SK-N-SH (cell line): ENCODE data around the gene PCLO. TPM values are rescaled to one million over a fixed set of nuclear protein-coding genes. Genes with fewer than 3 reads are reported as not detected.

Experiments
- CTCF ChIA-PET: fragments of 300-600, 350-600 bp; formaldehyde crosslinking; extraction: SDS; loops from one replicate; lab custom pipeline; 2021; lab: Yijun Ruan, JAX
- POLR2A ChIA-PET: fragments of 350-600 bp; sonication (Branson Sonifier 250); formaldehyde crosslinking; extraction: SDS; loops from one replicate; lab custom pipeline; 2020; ENCODE audit warnings: antibody characterized with exemption, inconsistent platforms; lab: Yijun Ruan, JAX
- DNase-seq: peaks from one replicate; pipeline ENCODE4 v3.0.0; 2012
- H2AFZ ChIP-seq: fragments of 200-600 bp; sonication (generic); 2 replicates; pipeline ENCODE4 v1.8.1; 2016; ENCODE audit warnings: antibody characterized with exemption, mild to moderate bottlenecking, low read depth
- H3F3A ChIP-seq: fragments of 200-600 bp; sonication (generic); replicated peaks from 2 replicates; pipeline ENCODE3; 2016; ENCODE audit warnings: antibody characterized with exemption, mild to moderate bottlenecking; ENCODE audit not compliant: insufficient read depth
- H3K27ac ChIP-seq, 2 experiments: fragments of 200-500 bp in 1 of 2; fragments of 200-600 bp in 1 of 2; sonication (Bioruptor generic) in 1 of 2; sonication (generic), shearing (Covaris generic) in 1 of 2; 2 replicates each; pipeline versions ENCODE4 v1.5.1 to v1.6.1; 2014 to 2016; ENCODE audit warnings: low read depth in 2 of 2, inconsistent platforms in 1 of 2, low read length in 1 of 2, mild to moderate bottlenecking in 1 of 2, mixed read lengths in 1 of 2
- H3K27me3 ChIP-seq: fragments of 200-600 bp; sonication (generic), shearing (Covaris generic); 2 replicates; pipeline ENCODE4 v1.6.1; 2016; ENCODE audit warnings: mixed run types; ENCODE audit not compliant: insufficient read depth
- H3K36me3 ChIP-seq, 2 experiments: fragments of 200-500 bp in 1 of 2; fragments of 200-600 bp in 1 of 2; sonication (Bioruptor generic) in 1 of 2; sonication (generic) in 1 of 2; replicated peaks in 1 of 2; 2 replicates each; pipeline versions ENCODE3 to v1.5.1; 2014 to 2016; ENCODE audit warnings: low read length in 1 of 2, mild to moderate bottlenecking in 1 of 2; ENCODE audit not compliant: insufficient read depth in 2 of 2, control insufficient read depth in 1 of 2
- H3K4me1 ChIP-seq, 2 experiments: fragments of 200-500 bp in 1 of 2; fragments of 200-600 bp in 1 of 2; sonication (Bioruptor generic) in 1 of 2; sonication (generic), shearing (Covaris generic) in 1 of 2; 2 replicates each; pipeline versions ENCODE4 v1.5.1 to v1.6.1; 2014 to 2016; ENCODE audit warnings: low read depth in 1 of 2, low read length in 1 of 2, mixed run types in 1 of 2; ENCODE audit not compliant: insufficient read depth in 2 of 2, control insufficient read depth in 1 of 2
- H3K4me2 ChIP-seq: fragments of 200-600 bp; sonication (generic), shearing (Covaris generic); 2 replicates; pipeline ENCODE4 v1.6.1; 2017; ENCODE audit warnings: mixed run types
- H3K4me3 ChIP-seq, 2 experiments: fragments of 200-500 bp in 1 of 2; fragments of 200-600 bp in 1 of 2; sonication (Bioruptor generic) in 1 of 2; sonication (generic), shearing (Covaris generic) in 1 of 2; 2 replicates each; pipeline versions ENCODE4 v1.5.1 to v1.8.1; 2014 to 2016; ENCODE audit warnings: low read depth in 2 of 2, inconsistent platforms in 1 of 2, low read length in 1 of 2, mild to moderate bottlenecking in 1 of 2, mixed read lengths in 1 of 2, moderate library complexity in 1 of 2
- H3K79me2 ChIP-seq: fragments of 200-600 bp; sonication (generic); 2 replicates; pipeline ENCODE4 v1.8.1; 2017; ENCODE audit warnings: mild to moderate bottlenecking; ENCODE audit not compliant: insufficient read depth
- H3K9ac ChIP-seq: fragments of 200-600 bp; sonication (generic); 2 replicates; pipeline ENCODE4 v1.6.1; 2017; ENCODE audit warnings: mixed run types
- H3K9me2 ChIP-seq: fragments of 200-600 bp; sonication (generic); 2 replicates; pipeline ENCODE4 v1.6.1; 2017; ENCODE audit warnings: mixed run types
- H3K9me3 ChIP-seq: fragments of 200-600 bp; sonication (generic); 2 replicates; pipeline ENCODE4 v1.6.1; 2017; ENCODE audit warnings: mixed run types, mild to moderate bottlenecking, moderate library complexity
- H4K20me1 ChIP-seq: fragments of 200-600 bp; sonication (generic); 2 replicates; pipeline ENCODE4 v1.6.1; 2017; ENCODE audit warnings: mild to moderate bottlenecking, mixed run types; ENCODE audit not compliant: insufficient read depth
- CHD2 ChIP-seq: fragments of 150-350 bp; IDR thresholded peaks from 2 replicates; pipeline ENCODE4 v1.6.1; 2018; ENCODE audit warnings: low read length; ENCODE audit not compliant: partially characterized antibody
- CTCF ChIP-seq: fragments of 200-600 bp; sonication (generic); IDR thresholded peaks from 2 replicates; pipeline ENCODE4 v1.6.1; 2017; ENCODE audit warnings: antibody characterized with exemption, mild to moderate bottlenecking, moderate library complexity
- EP300 ChIP-seq, 2 experiments: IDR thresholded peaks; 2 replicates each; pipeline versions ENCODE4 v1.4.0 to v1.6.1; 2012; ENCODE audit warnings: borderline replicate concordance in 1 of 2, low read depth in 1 of 2, low read length in 1 of 2
- FOXJ3 ChIP-seq: sonication (generic); formaldehyde crosslinking; IDR thresholded peaks from 2 replicates; pipeline ENCODE4 v1.5.1; 2020; ENCODE audit warnings: mild to moderate bottlenecking, missing genetic modification reagents
- GABPA ChIP-seq: IDR thresholded peaks from 2 replicates; pipeline ENCODE4 v1.4.0; 2012; ENCODE audit warnings: low read depth, mild to moderate bottlenecking
- IRF3 ChIP-seq: fragments of 150-350 bp; IDR thresholded peaks from 2 replicates; pipeline ENCODE4 v1.6.1; 2016; ENCODE audit warnings: mild to moderate bottlenecking, low read depth, low read length
- JUND ChIP-seq: IDR thresholded peaks from 2 replicates; pipeline ENCODE4 v1.4.0; 2012
- MXI1 ChIP-seq: IDR thresholded peaks from 2 replicates; pipeline ENCODE4 v1.6.1; 2012; ENCODE audit warnings: mild to moderate bottlenecking, low read depth, low read length, improper control_type of control experiment
- RAD21 ChIP-seq: IDR thresholded peaks from 2 replicates; pipeline ENCODE4 v1.6.1; 2012; ENCODE audit warnings: mild to moderate bottlenecking, low read length
- RCOR1 ChIP-seq: fragments of 150-350 bp; IDR thresholded peaks from 2 replicates; pipeline ENCODE4 v1.6.1; 2017; ENCODE audit warnings: antibody characterized with exemption, low read length
- SIN3A ChIP-seq: IDR thresholded peaks from 2 replicates; pipeline ENCODE4 v1.6.1; 2012; ENCODE audit warnings: low read depth, mild to moderate bottlenecking, low read length, moderate library complexity, borderline replicate concordance
- SMC3 ChIP-seq: IDR thresholded peaks from 2 replicates; pipeline ENCODE4 v1.6.1; 2012; ENCODE audit warnings: low read depth, low read length, improper control_type of control experiment
- TAF1 ChIP-seq: IDR thresholded peaks from 2 replicates; pipeline ENCODE4 v1.6.1; 2012; ENCODE audit warnings: low read depth, mild to moderate bottlenecking, low read length, moderate library complexity, borderline replicate concordance
- USF2 ChIP-seq: fragments of 150-350 bp; IDR thresholded peaks from 2 replicates; pipeline ENCODE4 v1.6.1; 2017; ENCODE audit warnings: antibody characterized with exemption, low read length, low read depth, borderline replicate concordance
- WGBS: methylation state at CpG from one replicate; pipeline ENCODE4 v1.1.6; 2017; ENCODE audit warnings: low lambda C conversion rate; 5-methylcytosine and 5-hydroxymethylcytosine counted together
- polyA plus RNA-seq, 3 experiments: library from polyadenylated mRNA; depleted of rRNA; stranded (reverse); fragments of >200 nt; gene quantifications; 2 replicates each; pipeline ENCODE4 v1.2.3, GENCODE V29; 2012
- TF ChIP-seq, protein P1 (sequence below): IDR thresholded peaks from 2 replicates; pipeline ENCODE4 v1.6.1; 2012; ENCODE audit warnings: mild to moderate bottlenecking, low read depth, low read length, moderate library complexity

PCLO gene
- polyA plus RNA-seq, 1 of the 3 experiments (the other 2 are of a cell fraction): 0.51 TPM

GRCh38 chr7:82823073-82823472 lies 339.6 kb downstream of the PCLO start:
- Histone ChIP-seq H3K9me2 (no peaks in the 10 kb centered on the region), H3K27me3 (no peaks in the 10 kb centered on the region), H3K27ac (no peak overlapping the region), H2AFZ (no peak overlapping the region), H4K20me1 (no peaks in the 10 kb centered on the region), H3K36me3 (peaks cover 0 to 5% of the 10 kb centered on the region in 2 experiments), H3K4me3 (no peak overlapping the region), H3F3A (peaks cover 2% of the 10 kb centered on the region), H3K9ac (no peak overlapping the region), H3K79me2 (no peaks in the 10 kb centered on the region), H3K4me2 (no peak overlapping the region), H3K4me1 (no peaks in the 10 kb centered on the region; a peak in 1 of 4 replicates), H3K9me3 (no peaks in the 10 kb centered on the region)
- POLR2A ChIA-PET: no interaction called here
- 73% methylated on average over 2 of the region's 2 CpGs for WGBS
- TF ChIP-seq IRF3 (no peak), FOXJ3 (no peak), USF2 (no peak), RAD21 (no peak), RCOR1 (no peak), CHD2 (no peak), CTCF (no peak), GABPA (no peak), SMC3 (no peak)
- CTCF ChIA-PET: interaction anchor here (0.6 to 2.6 kb wide), 4 partner anchors 11 to 183 kb away, joined by 3 to 15 read pairs (median 3); no protein-coding TSS in a partner anchor
- no peak for DNase-seq

GRCh38 chr7:82821037-82821436 lies 341.6 kb downstream of the PCLO start:
- Histone ChIP-seq H3K4me1 (no peaks in the 10 kb centered on the region), H3F3A (no peaks in the 10 kb centered on the region), H3K9me2 (no peaks in the 10 kb centered on the region), H3K36me3 (peaks cover 0 to 5% of the 10 kb centered on the region in 2 experiments), H3K79me2 (no peaks in the 10 kb centered on the region), H3K9ac (no peak overlapping the region), H3K4me2 (no peak overlapping the region), H3K27me3 (no peaks in the 10 kb centered on the region), H2AFZ (no peak overlapping the region), H3K9me3 (no peaks in the 10 kb centered on the region), H4K20me1 (no peaks in the 10 kb centered on the region), H3K4me3 (no peak overlapping the region), H3K27ac (no peak overlapping the region)
- no peak for DNase-seq
- CTCF ChIA-PET: interaction anchor here (1.4 to 2.6 kb wide), 3 partner anchors 10 to 252 kb away, joined by 3 to 15 read pairs (median 7); no protein-coding TSS in a partner anchor
- no peak for TF ChIP-seq SIN3A
- TF ChIP-seq GABPA: no peak
- no peak for TF ChIP-seq JUND
- TF ChIP-seq FOXJ3: no peak
- no peak for TF ChIP-seq USF2
- no peak for TF ChIP-seq MXI1
- TF ChIP-seq SMC3: no peak
- TF ChIP-seq TAF1: no peak
- TF ChIP-seq, protein P1, sequence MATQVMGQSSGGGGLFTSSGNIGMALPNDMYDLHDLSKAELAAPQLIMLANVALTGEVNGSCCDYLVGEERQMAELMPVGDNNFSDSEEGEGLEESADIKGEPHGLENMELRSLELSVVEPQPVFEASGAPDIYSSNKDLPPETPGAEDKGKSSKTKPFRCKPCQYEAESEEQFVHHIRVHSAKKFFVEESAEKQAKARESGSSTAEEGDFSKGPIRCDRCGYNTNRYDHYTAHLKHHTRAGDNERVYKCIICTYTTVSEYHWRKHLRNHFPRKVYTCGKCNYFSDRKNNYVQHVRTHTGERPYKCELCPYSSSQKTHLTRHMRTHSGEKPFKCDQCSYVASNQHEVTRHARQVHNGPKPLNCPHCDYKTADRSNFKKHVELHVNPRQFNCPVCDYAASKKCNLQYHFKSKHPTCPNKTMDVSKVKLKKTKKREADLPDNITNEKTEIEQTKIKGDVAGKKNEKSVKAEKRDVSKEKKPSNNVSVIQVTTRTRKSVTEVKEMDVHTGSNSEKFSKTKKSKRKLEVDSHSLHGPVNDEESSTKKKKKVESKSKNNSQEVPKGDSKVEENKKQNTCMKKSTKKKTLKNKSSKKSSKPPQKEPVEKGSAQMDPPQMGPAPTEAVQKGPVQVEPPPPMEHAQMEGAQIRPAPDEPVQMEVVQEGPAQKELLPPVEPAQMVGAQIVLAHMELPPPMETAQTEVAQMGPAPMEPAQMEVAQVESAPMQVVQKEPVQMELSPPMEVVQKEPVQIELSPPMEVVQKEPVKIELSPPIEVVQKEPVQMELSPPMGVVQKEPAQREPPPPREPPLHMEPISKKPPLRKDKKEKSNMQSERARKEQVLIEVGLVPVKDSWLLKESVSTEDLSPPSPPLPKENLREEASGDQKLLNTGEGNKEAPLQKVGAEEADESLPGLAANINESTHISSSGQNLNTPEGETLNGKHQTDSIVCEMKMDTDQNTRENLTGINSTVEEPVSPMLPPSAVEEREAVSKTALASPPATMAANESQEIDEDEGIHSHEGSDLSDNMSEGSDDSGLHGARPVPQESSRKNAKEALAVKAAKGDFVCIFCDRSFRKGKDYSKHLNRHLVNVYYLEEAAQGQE: no peak
- no peak for TF ChIP-seq EP300 (IDR thresholded peaks at IDR 0.05; ENCODE audit: borderline replicate concordance in 1 of 2, low read depth in 1 of 2, low read length in 1 of 2)
- POLR2A ChIA-PET: no interaction called here
- WGBS: 100% methylated on average over 1 of the region's 1 CpG
